CD14-positive monocyte (primary cell): Measurements from ENCODE around the gene PTOV1. TPM values are rescaled to one million over a fixed set of nuclear protein-coding genes. Genes with fewer than 3 reads are reported as not detected.

Source experiments
- DNase-seq, 3 donors: peaks; one replicate each; pipeline ENCODE4 v3.0.0-alpha.2; 2011 to 2022
- H2AFZ ChIP-seq: 2 replicates; pipeline ENCODE4 v1.6.0; 2012; ENCODE audit warnings: mild to moderate bottlenecking, low read depth, low read length, inconsistent platforms; ENCODE audit not compliant: insufficient read depth, poor library complexity, severe bottlenecking
- H3K27ac ChIP-seq, 2 donors: 1 replicate in 1 of 2; 2 replicates in 1 of 2; pipeline ENCODE4 v1.5.1; 2012 to 2013; ENCODE audit warnings: low read length in 2 of 2, control low read depth in 1 of 2, inconsistent platforms in 1 of 2, low read depth in 1 of 2, mild to moderate bottlenecking in 1 of 2
- H3K27me3 ChIP-seq, 2 donors: one replicate each; pipeline versions ENCODE4 v1.6.0 to v1.6.1; 2011 to 2013; ENCODE audit warnings: low read length in 2 of 2; ENCODE audit not compliant: control insufficient read depth in 2 of 2, insufficient read depth in 2 of 2
- H3K36me3 ChIP-seq, 2 donors: replicated peaks in 1 of 2; 1 replicate in 1 of 2; 2 replicates in 1 of 2; pipeline versions ENCODE4 v1.5.1 to v1.6.1; 2012 to 2013; ENCODE audit warnings: low read length in 2 of 2, control low read depth in 1 of 2, inconsistent platforms in 1 of 2, mild to moderate bottlenecking in 1 of 2; ENCODE audit not compliant: insufficient read depth in 2 of 2, control insufficient read depth in 1 of 2
- H3K4me1 ChIP-seq, 2 donors: 1 replicate in 1 of 2; 2 replicates in 1 of 2; pipeline versions ENCODE4 v1.5.1 to v1.6.1; 2012 to 2013; ENCODE audit warnings: low read length in 2 of 2, control low read depth in 1 of 2, inconsistent platforms in 1 of 2, mild to moderate bottlenecking in 1 of 2, moderate library complexity in 1 of 2; ENCODE audit not compliant: insufficient read depth in 2 of 2, control insufficient read depth in 1 of 2
- H3K4me2 ChIP-seq: replicated peaks from 2 replicates; pipeline ENCODE3; 2012; ENCODE audit warnings: low read length, moderate library complexity, mild to moderate bottlenecking; ENCODE audit not compliant: poor library complexity, severe bottlenecking; ENCODE audit errors: extremely low read depth
- H3K4me3 ChIP-seq, 3 experiments: fragments of 200-600 bp in 1 of 3; sonication (generic) in 1 of 3; replicated peaks in 1 of 3; 1 replicate in 2 of 3; 2 replicates in 1 of 3; pipeline ENCODE4 v1.5.1; 2011 to 2013; ENCODE audit warnings: low read length in 3 of 3, mild to moderate bottlenecking in 3 of 3, control low read depth in 2 of 3, low read depth in 2 of 3, inconsistent platforms in 1 of 3, moderate library complexity in 1 of 3
- H3K79me2 ChIP-seq: 2 replicates; pipeline ENCODE4 v1.6.0; 2012; ENCODE audit warnings: mild to moderate bottlenecking, control low read depth, inconsistent platforms, low read length, moderate library complexity; ENCODE audit not compliant: insufficient read depth
- H3K9ac ChIP-seq: 2 replicates; pipeline ENCODE4 v1.6.0; 2017; ENCODE audit warnings: low read length, mild to moderate bottlenecking; ENCODE audit not compliant: insufficient read depth, poor library complexity, severe bottlenecking
- H3K9me3 ChIP-seq, 2 donors: replicated peaks in 1 of 2; 1 replicate in 1 of 2; 2 replicates in 1 of 2; pipeline versions ENCODE4 v1.5.1 to v1.6.1; 2012 to 2013; ENCODE audit warnings: low read length in 2 of 2, control low read depth in 1 of 2; ENCODE audit not compliant: control insufficient read depth in 1 of 2, insufficient read depth in 1 of 2
- H4K20me1 ChIP-seq: 2 replicates; pipeline ENCODE4 v1.6.0; 2012; ENCODE audit warnings: mild to moderate bottlenecking, low read length, control low read depth, moderate library complexity; ENCODE audit not compliant: insufficient read depth
- H3K27ac Mint-ChIP-seq, 7 donors: one replicate each; pipeline ENCODE4 v1.8.0; 2020; ENCODE audit warnings: mild to moderate bottlenecking in 7 of 7, mixed read lengths in 7 of 7, moderate library complexity in 6 of 7, inconsistent platforms in 2 of 7
- H3K27me3 Mint-ChIP-seq, 3 donors: one replicate each; pipeline ENCODE4 v1.8.0; 2021 to 2022; ENCODE audit warnings: low read depth in 3 of 3, mild to moderate bottlenecking in 3 of 3, mixed read lengths in 3 of 3, moderate library complexity in 3 of 3, inconsistent platforms in 1 of 3
- H3K36me3 Mint-ChIP-seq, 2 donors: one replicate each; pipeline ENCODE4 v1.8.0; 2020; ENCODE audit warnings: mixed read lengths in 2 of 2, inconsistent platforms in 1 of 2, mild to moderate bottlenecking in 1 of 2
- H3K4me1 Mint-ChIP-seq: one replicate; pipeline ENCODE4 v1.8.0; 2020; ENCODE audit warnings: mild to moderate bottlenecking, mixed read lengths
- H3K4me3 Mint-ChIP-seq, 2 donors: one replicate each; pipeline ENCODE4 v1.8.0; 2020; ENCODE audit warnings: mild to moderate bottlenecking in 2 of 2, mixed read lengths in 2 of 2, moderate library complexity in 1 of 2
- H3K9me3 Mint-ChIP-seq, 7 donors: one replicate each; pipeline ENCODE4 v1.8.0; 2020 to 2022; ENCODE audit warnings: mixed read lengths in 7 of 7, mild to moderate bottlenecking in 6 of 7, moderate library complexity in 6 of 7, inconsistent platforms in 2 of 7
- CTCF ChIP-seq: fragments of 200-600 bp; IDR thresholded peaks from one replicate; pipeline ENCODE4 v1.8.0; 2022; ENCODE audit warnings: antibody characterized with exemption, mild to moderate bottlenecking
- WGBS: methylation state at CpG from one replicate; pipeline ENCODE4 v1.1.5; 2013; ENCODE audit warnings: missing lambda C conversion rate; ENCODE audit not compliant: insufficient coverage; 5-methylcytosine and 5-hydroxymethylcytosine counted together
- intact Hi-C, 2 donors: fragments of 100-400 bp; cut with micrococcal nuclease; formaldehyde crosslinking; loops; one replicate each; pipeline versions ENCODE4 v1.15.0 to v1.15.1; 2023
- polyA plus RNA-seq, 3 donors: library from polyadenylated mRNA; depleted of rRNA in 1 of 3; unstranded in 2 of 3; stranded (reverse) in 1 of 3; fragments of 300-500 nt in 2 of 3; fragments of >200 nt in 1 of 3; fragmentation: Illumina TruSeq in 2 of 3; gene quantifications; 1 replicate in 2 of 3; 2 replicates in 1 of 3; pipeline ENCODE4 v1.2.3, GENCODE V29; 2012 to 2021

PTOV1 gene
- polyA plus RNA-seq, 3 donors = 18.3 to 67.9 (median 31.2) TPM

GRCh38 chr19:49830766-49831165 is 20.2 kb upstream of the PTOV1 start:
- Mint-ChIP-seq H3K4me3 (no peak overlapping the region), H3K27ac (peak overlapping the region in 1 of 7 donors; percentile 41), H3K4me1 (peaks cover 24% of the 10 kb centered on the region), H3K27me3 (no peaks in the 10 kb centered on the region), H3K9me3 (no peaks in the 10 kb centered on the region), H3K36me3 (peaks cover 71 to 96% of the 10 kb centered on the region in 2 donors)
- peaks cover 13% of the 10 kb centered on the region for H3K79me2 ChIP-seq
- H3K27ac ChIP-seq = no peak overlapping the region
- H3K9me3 ChIP-seq = no peaks in the 10 kb centered on the region
- H3K36me3 ChIP-seq = peaks cover 76 to 99% of the 10 kb centered on the region in 2 donors
- H3K4me3 ChIP-seq = no peak overlapping the region
- no peak overlapping the region for H3K4me2 ChIP-seq
- peaks cover 69% of the 10 kb centered on the region for H4K20me1 ChIP-seq
- DNase-seq = no peak
- 38% methylated on average over 3 of the region's 12 CpGs for WGBS
- TF ChIP-seq CTCF = no peak
- intact Hi-C loops = no loop called here
- no peaks in the 10 kb centered on the region for H3K27me3 ChIP-seq
- no peak overlapping the region for H3K9ac ChIP-seq
- no peak overlapping the region for H2AFZ ChIP-seq
- H3K4me1 ChIP-seq = peaks cover 22 to 25% of the 10 kb centered on the region in 2 donors

- no peak overlapping the region for H3K4me3 Mint-ChIP-seq
- peaks cover 22 to 25% of the 10 kb centered on the region in 2 donors for H3K4me1 ChIP-seq
- peaks cover 60% of the 10 kb centered on the region for H4K20me1 ChIP-seq
- H3K4me3 ChIP-seq = no peak overlapping the region
- no peaks in the 10 kb centered on the region for H3K27me3 Mint-ChIP-seq
- H3K79me2 ChIP-seq = peaks cover 5% of the 10 kb centered on the region
- H3K36me3 ChIP-seq = peaks cover 84 to 100% of the 10 kb centered on the region in 2 donors
- H3K27ac Mint-ChIP-seq = peak overlapping the region in 2 of 7 donors; percentile 17 to 50
- peaks cover 24% of the 10 kb centered on the region for H3K4me1 Mint-ChIP-seq
- no peaks in the 10 kb centered on the region for H3K9me3 Mint-ChIP-seq
- WGBS = 68% methylated on average over 5 of the region's 8 CpGs
- TF ChIP-seq CTCF = no peak
- no peaks in the 10 kb centered on the region for H3K27me3 ChIP-seq
- H3K4me2 ChIP-seq = no peak overlapping the region
- no peak overlapping the region for H2AFZ ChIP-seq
- DNase-seq = no peak
- peaks cover 73 to 97% of the 10 kb centered on the region in 2 donors for H3K36me3 Mint-ChIP-seq
- no peak overlapping the region for H3K27ac ChIP-seq
- peak overlapping the region; percentile 39 for H3K9ac ChIP-seq
- H3K9me3 ChIP-seq = no peaks in the 10 kb centered on the region
- intact Hi-C loops = no loop called here
These were observed 19.4 kb upstream of the PTOV1 start for GRCh38 chr19:49831592-49831991.
